GM19467 (cell line): ENCODE results near the gene LRP2BP.
"Not testable (repeated sequence)": the region's sequence is repeated elsewhere in the genome, so short reads cannot be mapped to it uniquely, and the experiment has no call there.

Experiments used
- ATAC-seq: cut with Tn5 transposase; IDR thresholded peaks from one replicate; pipeline ENCODE4 v1.9.1; 2021; ENCODE audit warnings: mild to moderate bottlenecking, moderate library complexity; ENCODE audit not compliant: unreplicated experiment

The LRP2BP gene

DNA sequence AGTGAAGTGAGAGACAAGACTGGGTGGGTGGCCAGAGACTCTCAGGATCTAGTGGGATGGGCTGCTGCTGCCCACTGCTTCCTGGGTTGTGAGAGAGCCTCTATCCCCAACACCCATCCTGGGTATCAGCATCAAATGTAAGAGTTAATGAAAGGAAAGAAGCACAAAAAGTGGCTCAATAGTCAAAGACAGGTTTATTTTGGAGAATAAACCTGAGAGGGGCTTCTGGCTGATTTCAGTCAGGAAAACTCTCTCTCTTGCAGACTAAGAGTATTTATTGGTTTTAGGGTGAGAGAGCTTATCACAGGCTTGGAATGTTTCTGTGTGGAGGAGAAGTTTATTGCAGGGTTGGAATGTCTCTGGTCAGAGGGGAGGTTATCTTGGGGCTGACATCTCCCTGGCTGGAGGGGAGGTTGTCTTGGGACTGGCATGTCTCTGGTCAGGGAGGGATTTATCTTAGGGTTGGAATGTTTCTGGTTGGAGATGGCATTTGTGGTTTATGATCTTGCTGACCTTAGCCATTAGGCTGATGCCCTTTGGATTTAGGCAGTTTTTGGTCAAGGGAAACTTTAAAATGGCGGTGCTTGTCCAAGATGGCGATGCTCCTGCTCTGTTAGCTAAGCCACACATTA, 65.7 kb downstream of the LRP2BP start:
- not testable (repeated sequence) for ATAC-seq

DNA sequence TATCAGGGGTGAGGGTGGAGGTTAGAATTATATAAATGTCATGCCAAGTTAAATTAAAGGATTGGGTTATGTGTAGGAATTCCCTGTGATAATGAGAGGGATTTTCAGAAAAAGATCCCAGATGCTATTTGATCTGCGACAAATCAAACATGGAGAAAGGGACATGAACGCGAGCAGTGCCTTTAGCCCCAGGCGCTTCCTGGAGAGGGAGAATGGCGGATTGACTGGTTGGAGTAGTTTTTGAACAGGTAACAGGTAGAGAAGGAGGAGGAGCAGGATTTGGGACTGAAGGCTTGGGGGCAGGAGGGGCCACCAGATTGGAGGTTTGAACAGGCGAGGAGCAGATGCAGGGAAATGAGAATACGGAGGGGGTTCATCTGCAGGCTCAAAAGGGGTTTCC, 67.1 kb downstream of the LRP2BP start:
- no peak for ATAC-seq

DNA sequence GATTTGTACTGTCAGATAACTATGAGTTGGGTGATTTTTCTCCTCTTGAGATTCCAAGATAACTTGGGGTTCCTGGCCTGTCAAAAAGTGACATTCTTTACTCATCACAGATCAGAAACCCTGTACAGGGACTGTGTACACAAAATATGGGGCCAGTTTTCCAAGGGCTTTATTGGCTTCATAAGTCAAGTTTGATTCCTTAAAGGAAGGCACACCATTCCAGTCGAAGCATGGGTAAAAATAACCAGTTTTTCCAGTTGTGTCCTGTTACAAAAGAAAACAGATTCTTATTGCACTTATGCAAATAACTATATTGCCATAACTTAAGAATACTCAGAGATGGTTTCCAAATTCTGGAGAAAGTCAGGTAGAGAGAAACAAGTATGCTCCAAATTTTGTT, 70.0 kb downstream of the LRP2BP start:
- ATAC-seq, result not testable (repeated sequence)

DNA sequence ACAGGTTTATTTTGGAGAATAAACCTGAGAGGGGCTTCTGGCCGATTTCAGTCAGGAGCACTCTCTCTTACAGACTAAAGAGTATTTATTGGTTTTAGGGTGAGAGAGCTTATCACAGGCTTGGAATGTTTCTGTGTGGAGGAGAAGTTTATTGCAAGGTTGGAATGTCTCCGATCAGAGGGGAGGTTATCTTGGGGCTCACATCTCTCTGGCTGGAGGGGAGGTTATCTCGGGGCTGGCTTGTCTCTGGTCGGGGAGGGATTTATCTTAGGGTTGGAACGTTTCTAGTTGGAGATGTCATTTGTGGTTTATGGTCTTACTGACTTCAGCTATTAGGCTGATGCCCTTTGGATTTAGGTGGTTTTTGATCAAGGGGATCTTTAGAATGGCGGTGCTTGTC, 71.4 kb downstream of the LRP2BP start:
- ATAC-seq, result not testable (repeated sequence)

DNA sequence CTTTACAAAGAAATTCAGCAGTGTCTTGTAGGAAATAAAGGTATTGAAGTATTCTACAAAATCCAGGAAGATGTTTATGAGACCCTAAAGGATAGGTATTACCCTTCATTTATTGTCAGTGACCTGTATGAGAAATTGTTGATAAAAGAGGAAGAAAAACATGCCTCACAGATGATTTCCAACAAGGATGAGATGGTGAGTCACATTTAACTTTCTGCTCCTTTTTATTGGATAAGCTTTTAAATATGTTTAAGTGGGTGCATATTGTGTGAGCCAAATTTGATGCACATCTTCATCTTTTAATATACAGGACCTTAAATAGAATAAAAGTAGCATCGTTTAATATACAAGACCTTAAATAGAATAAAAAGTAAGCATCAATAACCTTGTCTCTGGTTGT, 72.1 kb downstream of the LRP2BP start:
- no peak for ATAC-seq

- no peak for ATAC-seq
Measured at GRCh38 chr4:185322803-185323202, 72.9 kb downstream of the LRP2BP start.

GRCh38 chr4:185318679-185319078, 77.0 kb downstream of the LRP2BP start:
- ATAC-seq, result no peak

DNA sequence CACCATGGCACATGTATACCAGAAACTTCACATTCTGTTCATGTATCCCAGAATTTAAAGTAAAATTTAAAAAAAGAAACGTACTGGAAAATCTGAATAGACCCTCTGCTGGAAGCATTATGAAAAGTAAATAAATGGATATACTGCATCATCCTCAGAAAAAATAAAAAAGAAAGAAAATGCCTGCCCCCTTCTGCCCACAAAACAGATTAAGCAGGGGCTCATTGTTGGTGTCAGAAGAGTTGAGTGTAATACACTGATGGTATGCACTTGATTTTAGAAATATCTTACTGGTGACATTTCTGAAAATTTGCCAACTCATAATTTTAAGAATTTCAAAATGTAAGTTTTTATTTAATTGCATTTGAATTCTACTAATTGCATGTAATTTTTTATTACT, 77.8 kb downstream of the LRP2BP start:
- ATAC-seq, result no peak

- not testable (repeated sequence) for ATAC-seq
Measured at GRCh38 chr4:185317462-185317861, 78.3 kb downstream of the LRP2BP start.
